ENCODE measurements around the gene BAZ1A.
A peak's percentile ranks its signal among the peaks of the same experiment; 100 is the strongest.

Gene BAZ1A

DNA sequence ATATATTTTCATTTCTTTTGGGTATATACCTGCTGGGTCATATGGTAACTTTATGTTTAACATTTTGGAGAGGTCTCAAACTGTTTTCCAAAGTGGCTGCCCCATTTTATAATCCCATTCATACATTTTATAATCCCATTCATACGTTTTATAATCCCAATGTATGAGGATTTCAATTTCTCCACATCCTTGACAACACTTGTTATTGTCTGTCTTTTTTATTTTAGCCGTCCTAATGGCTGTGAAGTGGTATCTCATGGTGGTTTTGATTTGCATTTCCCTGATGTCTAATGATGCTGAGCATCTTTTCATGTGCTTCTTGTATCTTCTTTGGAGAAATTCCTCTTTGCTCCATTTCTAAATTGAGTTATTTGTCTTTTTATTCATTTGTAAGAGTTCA, 154.0 kb downstream of the BAZ1A start:
- in situ Hi-C loops (cut with HindIII; ENCODE audit: low pct_unique_long_range_greater_than_20kb, low sequenced_read_pairs), result no loop called here

GRCh38 chr14:34718750-34719304, 156.3 kb downstream of the BAZ1A start:
- no peak for DNase-seq (ENCODE audit: low read depth in 1 of 2, low spot score in 1 of 2)
- TF ChIP-seq JUND (IDR thresholded peaks at IDR 0.05; ENCODE audit: low read depth), result no peak
- in situ Hi-C loops (cut with HindIII; ENCODE audit: low pct_unique_long_range_greater_than_20kb, low sequenced_read_pairs), result no loop called here

More for the DNA sequence above, 154.0 kb downstream of the BAZ1A start:
- DNase-seq (ENCODE audit: low read depth in 1 of 2, low spot score in 1 of 2), result no peak
- TF ChIP-seq JUND (IDR thresholded peaks at IDR 0.05; ENCODE audit: low read depth), result no peak

DNA sequence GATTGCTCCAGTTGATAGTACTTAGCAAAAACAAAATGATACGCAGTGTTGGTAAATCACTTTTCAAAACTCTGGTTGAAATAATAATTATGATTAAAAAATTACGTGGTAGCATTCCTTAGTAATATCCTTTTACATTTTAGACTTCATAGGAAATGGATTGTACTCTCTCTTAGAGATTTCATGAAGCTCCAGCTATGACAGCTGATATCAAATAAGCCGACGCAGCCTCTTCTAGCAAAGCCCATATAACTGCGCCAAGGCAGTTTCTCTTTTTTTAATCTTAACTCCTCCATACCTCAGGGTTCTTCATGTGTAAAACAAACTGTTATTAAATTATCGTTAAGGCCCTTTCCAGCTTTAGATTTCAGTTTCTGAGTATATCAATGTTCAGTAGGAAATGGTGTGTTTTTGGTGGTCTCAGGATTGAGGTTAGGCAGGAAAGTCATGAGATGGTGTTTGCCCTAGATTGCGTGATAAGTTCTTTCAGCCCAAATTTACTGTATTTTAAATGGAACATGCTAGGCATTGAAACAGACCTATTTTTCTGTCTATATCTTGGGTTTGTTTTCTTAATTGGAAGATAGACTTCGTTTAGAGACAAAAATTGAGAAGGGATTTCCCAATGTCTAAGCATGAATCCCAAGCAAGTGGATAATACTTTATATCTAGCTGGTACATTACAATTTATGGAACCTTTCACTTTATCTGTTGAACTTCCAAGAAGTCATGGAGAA, 159.9 kb downstream of the BAZ1A start:
- in situ Hi-C loops (cut with HindIII; ENCODE audit: low pct_unique_long_range_greater_than_20kb, low sequenced_read_pairs), result no loop called here
- DNase-seq (ENCODE audit: low read depth in 1 of 2, low spot score in 1 of 2), result no peak
- TF ChIP-seq JUND (IDR thresholded peaks at IDR 0.05; ENCODE audit: low read depth), result no peak

DNA sequence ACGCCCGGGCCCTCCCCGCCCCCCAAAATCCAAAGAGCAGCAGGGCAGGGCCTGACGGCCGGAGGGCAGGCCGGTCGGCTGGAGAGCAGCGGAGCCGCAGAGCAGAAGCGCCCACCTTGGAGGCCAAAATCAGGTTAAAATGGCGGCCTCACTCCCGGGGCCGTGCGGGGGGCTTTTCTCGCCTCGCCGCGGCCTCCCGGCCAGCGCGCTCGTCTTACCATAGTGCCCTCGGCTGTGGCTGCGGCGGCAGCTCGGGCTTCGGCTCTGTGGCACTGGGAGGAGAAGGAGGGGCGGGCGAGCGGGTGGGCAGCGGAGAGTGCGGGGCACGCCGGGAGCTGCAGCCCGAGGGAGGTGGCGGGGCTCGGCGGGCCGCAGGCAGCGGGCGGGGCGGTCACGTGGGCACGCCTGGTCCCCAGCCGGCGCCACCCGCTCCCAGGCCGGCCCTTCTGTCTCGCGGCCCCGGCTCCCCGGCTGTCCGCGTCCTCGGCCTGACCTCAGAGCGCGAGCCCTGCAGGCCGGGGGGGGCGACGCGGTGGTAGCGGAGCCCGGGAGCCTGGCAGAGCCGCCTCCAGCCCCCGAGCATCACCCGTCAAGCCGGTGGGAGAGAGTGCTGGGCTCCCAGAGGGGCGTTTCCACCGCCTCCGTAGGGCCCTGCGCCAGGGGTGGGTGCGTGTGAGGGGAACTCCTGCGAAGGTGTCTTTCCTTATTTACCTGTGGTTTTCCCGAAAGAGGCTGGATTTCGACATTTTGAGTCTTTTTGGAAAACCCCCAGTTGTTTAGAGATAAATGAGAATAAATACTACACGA, 160.6 kb downstream of the BAZ1A start, which contains the start of gene CFL2:
TSS of gene CFL2 (minus strand) at position 274 of the 807 bp plus-strand sequence. CDS start at position 221, 53 bp downstream.
- no peak for TF ChIP-seq JUND (IDR thresholded peaks at IDR 0.05; ENCODE audit: low read depth)
- DNase-seq (ENCODE audit: low read depth in 1 of 2, low spot score in 1 of 2), result peak; percentile 75 to 92
- in situ Hi-C loops (cut with HindIII; ENCODE audit: low pct_unique_long_range_greater_than_20kb, low sequenced_read_pairs), result no loop called here

DNA sequence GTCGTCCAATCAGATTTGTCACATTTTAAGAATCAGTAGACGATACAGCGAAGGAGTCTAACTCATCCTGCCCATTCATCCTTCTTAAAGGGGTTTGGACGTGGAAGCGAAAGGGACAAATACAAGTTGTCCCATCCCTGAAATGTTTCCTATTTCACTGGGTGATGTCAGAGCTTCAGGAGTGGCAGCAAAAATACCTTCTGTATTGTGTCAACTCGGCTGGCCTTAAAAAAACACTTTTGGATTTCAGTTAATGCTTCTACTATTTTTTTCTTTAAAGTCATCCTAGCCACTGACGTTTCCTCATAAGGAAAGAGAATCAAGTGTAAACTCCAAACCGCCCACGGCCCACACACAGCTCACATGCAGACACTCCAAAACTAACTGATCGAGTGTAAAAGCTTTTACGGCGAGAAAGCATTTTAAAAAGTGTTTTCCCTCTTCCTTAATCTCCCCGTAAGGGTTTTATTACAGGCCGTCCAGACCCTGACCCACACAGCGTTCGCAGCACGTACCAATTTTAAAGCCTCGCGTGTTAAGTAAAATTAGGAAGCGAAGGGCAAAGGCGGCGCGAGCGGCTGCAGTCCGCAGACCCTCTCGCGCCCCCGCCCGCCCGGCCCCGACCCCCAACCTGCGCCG, 161.4 kb downstream of the BAZ1A start:
- no peak for TF ChIP-seq JUND (IDR thresholded peaks at IDR 0.05; ENCODE audit: low read depth)
- DNase-seq (ENCODE audit: low read depth in 1 of 2, low spot score in 1 of 2), result peak; percentile 34 to 38
- in situ Hi-C loops (cut with HindIII; ENCODE audit: low pct_unique_long_range_greater_than_20kb, low sequenced_read_pairs), result no loop called here

GRCh38 chr14:34713122-34713680, 162.0 kb downstream of the BAZ1A start:
- no peak for DNase-seq (ENCODE audit: low read depth in 1 of 2, low spot score in 1 of 2)
- in situ Hi-C loops (cut with HindIII; ENCODE audit: low pct_unique_long_range_greater_than_20kb, low sequenced_read_pairs), result no loop called here
- TF ChIP-seq JUND (IDR thresholded peaks at IDR 0.05; ENCODE audit: low read depth), result no peak

DNA sequence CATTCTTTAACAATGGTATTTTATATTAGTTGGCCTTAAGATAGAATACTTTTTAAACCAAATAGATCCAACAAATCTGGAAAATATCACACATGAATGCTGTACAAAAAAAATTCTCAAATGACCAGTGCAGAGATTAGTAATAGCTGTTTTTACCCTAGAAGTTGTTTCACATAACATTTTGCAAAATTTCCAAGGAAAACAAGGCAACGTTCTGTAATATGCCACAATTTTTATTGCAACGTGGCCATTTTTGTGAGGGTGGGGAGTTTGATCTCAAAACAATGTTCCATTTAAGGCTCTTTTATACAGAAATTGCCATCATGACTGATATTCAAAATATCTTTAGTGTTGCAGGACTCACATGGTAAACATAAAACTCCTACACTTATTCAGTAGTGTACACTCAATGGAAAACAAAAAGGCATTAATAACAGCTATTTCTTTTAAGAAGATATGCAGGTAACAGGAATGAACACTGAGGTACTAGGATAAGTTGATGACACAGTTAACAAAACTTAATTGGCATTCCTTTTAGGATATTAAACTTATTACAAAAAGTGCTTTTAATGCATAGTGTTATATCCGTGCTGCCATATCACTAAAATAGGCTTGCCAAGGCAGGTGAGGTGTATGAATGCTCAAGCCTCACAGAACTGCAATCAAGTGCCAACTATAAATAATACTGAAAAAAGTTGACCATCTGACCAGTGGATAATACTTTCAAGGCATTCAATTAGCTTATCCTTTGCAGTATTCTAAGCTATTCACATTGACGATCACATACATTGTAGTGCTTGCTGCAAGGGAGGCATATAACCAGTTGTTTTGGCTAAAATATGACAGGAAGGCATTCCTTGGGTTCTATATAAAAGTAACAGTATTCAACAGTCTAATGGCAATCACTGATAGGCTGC, 163.1 kb downstream of the BAZ1A start:
- DNase-seq (ENCODE audit: low read depth in 1 of 2, low spot score in 1 of 2), result no peak
- no peak for TF ChIP-seq JUND (IDR thresholded peaks at IDR 0.05; ENCODE audit: low read depth)
- in situ Hi-C loops (cut with HindIII; ENCODE audit: low pct_unique_long_range_greater_than_20kb, low sequenced_read_pairs), result no loop called here

DNA sequence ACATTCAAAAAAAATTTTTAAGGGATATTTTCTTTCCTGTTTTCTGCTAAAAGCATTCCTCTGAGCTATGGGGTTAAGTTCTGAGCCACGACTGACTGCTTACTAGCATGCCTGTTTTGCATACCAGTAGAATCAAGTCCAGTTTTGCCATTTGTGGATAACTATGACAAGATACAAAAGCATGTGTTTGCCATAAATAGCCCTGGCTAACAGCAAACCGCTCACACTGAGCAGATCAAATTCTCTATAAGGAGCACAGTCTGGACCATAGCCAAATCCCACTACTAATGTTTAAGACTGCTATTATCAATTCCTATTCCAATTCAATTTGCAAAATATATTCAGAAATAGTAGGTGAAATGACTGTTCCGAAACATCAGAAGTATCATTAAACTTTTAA, 164.0 kb downstream of the BAZ1A start:
- no peak for DNase-seq (ENCODE audit: low read depth in 1 of 2, low spot score in 1 of 2)
- TF ChIP-seq JUND (IDR thresholded peaks at IDR 0.05; ENCODE audit: low read depth), result no peak
- in situ Hi-C loops (cut with HindIII; ENCODE audit: low pct_unique_long_range_greater_than_20kb, low sequenced_read_pairs), result no loop called here

DNA sequence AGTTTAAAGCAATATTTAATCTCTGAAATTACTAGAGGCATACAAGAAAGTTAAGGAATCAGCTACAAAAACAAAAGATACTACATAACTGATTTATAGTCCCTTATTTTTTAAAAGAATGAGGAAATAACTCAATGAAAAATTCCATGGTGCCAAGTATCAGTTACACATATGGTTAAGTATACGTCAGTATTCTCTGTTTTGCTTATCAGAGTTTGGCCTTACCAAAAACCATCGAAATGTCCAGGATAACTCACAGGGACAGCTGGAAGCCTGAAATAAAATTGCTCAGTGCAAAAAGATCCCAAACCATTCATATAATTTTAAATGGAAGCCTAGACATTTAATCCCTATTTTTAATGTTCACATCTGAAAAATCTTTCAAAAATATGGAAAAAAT, 164.4 kb downstream of the BAZ1A start:
- in situ Hi-C loops (cut with HindIII; ENCODE audit: low pct_unique_long_range_greater_than_20kb, low sequenced_read_pairs), result no loop called here
- TF ChIP-seq JUND (IDR thresholded peaks at IDR 0.05; ENCODE audit: low read depth), result no peak
- DNase-seq (ENCODE audit: low read depth in 1 of 2, low spot score in 1 of 2), result no peak

GRCh38 chr14:34710006-34710405, 165.2 kb downstream of the BAZ1A start:
- in situ Hi-C loops (cut with HindIII; ENCODE audit: low pct_unique_long_range_greater_than_20kb, low sequenced_read_pairs), result no loop called here
- no peak for DNase-seq (ENCODE audit: low read depth in 1 of 2, low spot score in 1 of 2)

GRCh38 chr14:34707722-34708121, 167.4 kb downstream of the BAZ1A start:
- no peak for DNase-seq (ENCODE audit: low read depth in 1 of 2, low spot score in 1 of 2)
- in situ Hi-C loops (cut with HindIII; ENCODE audit: low pct_unique_long_range_greater_than_20kb, low sequenced_read_pairs), result no loop called here
- TF ChIP-seq JUND (IDR thresholded peaks at IDR 0.05; ENCODE audit: low read depth), result no peak

More at GRCh38 chr14:34710006-34710405, 165.2 kb downstream of the BAZ1A start:
- no peak for TF ChIP-seq JUND (IDR thresholded peaks at IDR 0.05; ENCODE audit: low read depth)

All from T47D (cell line).